Measurements from ENCODE around the gene COMP. TPM values are rescaled to one million over a fixed set of nuclear protein-coding genes. Genes with fewer than 3 reads are reported as not detected.

COMP gene
- total and polyA plus RNA-seq, 2 experiments from 2014 or later = 0.09 to 0.46 TPM

- Histone ChIP-seq H3K27me3 (peaks cover 99% of the 10 kb centered on the region), H3K4me3 (no peak overlapping the region), H3K4me1 (ENCODE audit: low read depth) (no peaks in the 10 kb centered on the region), H3K36me3 (no peaks in the 10 kb centered on the region), H3K27ac (no peak overlapping the region), H3K9me3 (ENCODE audit: low read depth) (no peaks in the 10 kb centered on the region)
- DNase-seq (ENCODE audit: low read depth in 1 of 2, low spot score in 1 of 2) = no peak
- no peak for TF ChIP-seq CTCF (IDR thresholded peaks at IDR 0.05; ENCODE audit: low read depth, low read length)
These were observed 1.6 kb upstream of the COMP start for GRCh38 chr19:18792661-18793060.

- TF ChIP-seq CTCF (IDR thresholded peaks at IDR 0.05; ENCODE audit: low read depth, low read length) = no peak
- Histone ChIP-seq H3K27ac (no peak overlapping the region), H3K9me3 (ENCODE audit: low read depth) (no peaks in the 10 kb centered on the region), H3K27me3 (peaks cover 100% of the 10 kb centered on the region), H3K4me3 (no peak overlapping the region), H3K36me3 (no peaks in the 10 kb centered on the region), H3K4me1 (ENCODE audit: low read depth) (no peaks in the 10 kb centered on the region)
- no peak for DNase-seq (ENCODE audit: low read depth in 1 of 2, low spot score in 1 of 2)
These were observed 192 bp upstream of the COMP start for GRCh38 chr19:18791315-18791678.

DNA sequence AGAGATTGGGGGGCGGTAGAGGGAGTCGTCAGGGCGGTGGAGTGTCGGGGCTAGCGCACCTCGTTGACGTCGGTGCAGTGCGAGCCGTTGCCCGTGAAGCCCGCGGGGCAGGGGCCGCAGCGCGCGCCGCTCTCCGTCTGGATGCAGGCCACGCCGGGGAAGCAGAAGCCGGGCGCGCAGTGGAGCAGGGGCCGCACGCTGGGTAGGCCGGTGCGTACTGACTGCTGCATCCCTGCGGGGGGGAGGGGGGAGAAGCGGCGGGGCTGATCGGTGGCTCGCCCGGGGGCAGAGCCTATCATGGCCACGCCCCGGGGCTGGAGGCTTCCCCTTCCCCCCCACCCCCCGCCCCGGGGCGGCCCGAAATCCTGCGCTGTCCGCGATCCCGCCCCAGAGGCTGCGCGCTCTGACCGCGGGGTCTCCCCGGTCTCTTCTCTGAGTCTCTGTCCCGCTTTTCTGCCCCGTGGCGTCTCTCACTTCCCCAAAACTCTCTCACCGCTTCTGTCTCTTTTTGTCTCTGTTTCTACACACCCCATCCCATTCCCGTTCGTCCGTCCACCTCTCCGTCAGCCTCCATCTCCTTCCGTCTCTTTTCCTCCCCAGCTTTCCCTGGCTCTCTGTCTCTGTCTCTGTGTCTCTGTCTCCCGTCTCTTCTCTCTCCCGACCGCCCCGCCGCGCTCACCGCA is 1.1 kb downstream of the COMP start:
- H3K27me3 ChIP-seq = peaks cover 100% of the 10 kb centered on the region
- no peaks in the 10 kb centered on the region for H3K9me3 ChIP-seq (ENCODE audit: low read depth)
- H3K4me1 ChIP-seq (ENCODE audit: low read depth) = no peaks in the 10 kb centered on the region
- H3K4me3 ChIP-seq = no peak overlapping the region
- DNase-seq (ENCODE audit: low read depth in 1 of 2, low spot score in 1 of 2) = peak; percentile 32 to 40
- no peak overlapping the region for H3K27ac ChIP-seq
- H3K36me3 ChIP-seq = no peaks in the 10 kb centered on the region
- no peak for TF ChIP-seq CTCF (IDR thresholded peaks at IDR 0.05; ENCODE audit: low read depth, low read length)

- Histone ChIP-seq H3K27me3 (peaks cover 100% of the 10 kb centered on the region), H3K36me3 (no peaks in the 10 kb centered on the region), H3K27ac (no peak overlapping the region), H3K9me3 (ENCODE audit: low read depth) (no peaks in the 10 kb centered on the region), H3K4me1 (ENCODE audit: low read depth) (no peaks in the 10 kb centered on the region), H3K4me3 (no peak overlapping the region)
- peak in 1 of 2 donors; percentile 12 for DNase-seq (ENCODE audit: low read depth in 1 of 2, low spot score in 1 of 2)
- TF ChIP-seq CTCF (IDR thresholded peaks at IDR 0.05; ENCODE audit: low read depth, low read length) = no peak
These were observed 1.7 kb downstream of the COMP start for GRCh38 chr19:18789422-18789869.

GRCh38 chr19:18788529-18789421 is 2.3 kb downstream of the COMP start:
- Histone ChIP-seq H3K4me3 (no peak overlapping the region), H3K27me3 (peaks cover 100% of the 10 kb centered on the region), H3K36me3 (no peaks in the 10 kb centered on the region), H3K4me1 (ENCODE audit: low read depth) (no peaks in the 10 kb centered on the region), H3K9me3 (ENCODE audit: low read depth) (no peaks in the 10 kb centered on the region), H3K27ac (no peak overlapping the region)
- DNase-seq (ENCODE audit: low read depth in 1 of 2, low spot score in 1 of 2) = no peak
- no peak for TF ChIP-seq CTCF (IDR thresholded peaks at IDR 0.05; ENCODE audit: low read depth, low read length)
